ENCODE data around the gene NOC4L. TPM values are rescaled to one million over a fixed set of nuclear protein-coding genes. Genes with fewer than 3 reads are reported as not detected.
"Not testable (repeated sequence)": the region's sequence is repeated elsewhere in the genome, so short reads cannot be mapped to it uniquely, and the experiment has no call there.

NOC4L gene
- total RNA-seq, 1 experiment from 2014 or later = 13.4 TPM

GRCh38 chr12:132182206-132182710, 38.0 kb downstream of the NOC4L start:
- DNase-seq (ENCODE audit: low spot score) = no peak

GRCh38 chr12:132182711-132183365, 38.6 kb downstream of the NOC4L start:
- DNase-seq (ENCODE audit: low spot score) = no peak

- no peak for DNase-seq (ENCODE audit: low spot score)
These were observed 41.4 kb downstream of the NOC4L start for GRCh38 chr12:132185705-132186104.

- DNase-seq (ENCODE audit: low spot score) = no peak
These were observed 42.1 kb downstream of the NOC4L start for GRCh38 chr12:132186208-132186856.

GRCh38 chr12:132186857-132187620, 42.8 kb downstream of the NOC4L start:
- no peak for DNase-seq (ENCODE audit: low spot score)

GRCh38 chr12:132187646-132188450, 43.6 kb downstream of the NOC4L start:
- no peak for DNase-seq (ENCODE audit: low spot score)

GRCh38 chr12:132188451-132188901, 44.2 kb downstream of the NOC4L start:
- no peak for DNase-seq (ENCODE audit: low spot score)

- no peak for DNase-seq (ENCODE audit: low spot score)
These were observed 44.7 kb downstream of the NOC4L start for GRCh38 chr12:132188916-132189325.

GRCh38 chr12:132189378-132190011, 45.2 kb downstream of the NOC4L start:
- DNase-seq (ENCODE audit: low spot score) = peak; percentile 83

- DNase-seq (ENCODE audit: low spot score) = no peak
These were observed 45.9 kb downstream of the NOC4L start for GRCh38 chr12:132190012-132190755.

- DNase-seq (ENCODE audit: low spot score) = no peak
These were observed 46.7 kb downstream of the NOC4L start for GRCh38 chr12:132190834-132191500.

GRCh38 chr12:132191715-132192553, 47.7 kb downstream of the NOC4L start:
- DNase-seq (ENCODE audit: low spot score) = no peak

GRCh38 chr12:132194056-132194455, 49.8 kb downstream of the NOC4L start:
- no peak for DNase-seq (ENCODE audit: low spot score)

- no peak for DNase-seq (ENCODE audit: low spot score)
These were observed 50.3 kb downstream of the NOC4L start for GRCh38 chr12:132194556-132194955.

GRCh38 chr12:132195242-132195641, 51.0 kb downstream of the NOC4L start:
- not testable (repeated sequence) for DNase-seq (ENCODE audit: low spot score)

GRCh38 chr12:132196038-132196872, 52.0 kb downstream of the NOC4L start:
- DNase-seq (ENCODE audit: low spot score) = no peak

GRCh38 chr12:132196873-132197390, 52.7 kb downstream of the NOC4L start:
- no peak for DNase-seq (ENCODE audit: low spot score)

All from H4 (cell line).